Adrenal gland (tissue), 5 donors: ENCODE data around the gene GPR142.

Source experiments
- POLR2A ChIP-seq, 2 donors: fragments of 450-650 bp; IDR thresholded peaks; one replicate each; pipeline ENCODE4 v1.6.1; 2017; ENCODE audit warnings: antibody characterized with exemption in 2 of 2, mild to moderate bottlenecking in 2 of 2, moderate library complexity in 1 of 2
- TF ChIP-seq, protein P1 (sequence below), 6 experiments: fragments of 450-650 bp in 4 of 6; fragments of 200-600 bp in 2 of 6; sonication (generic) in 1 of 6; IDR thresholded peaks; 1 replicate in 5 of 6; 2 replicates in 1 of 6; pipeline versions ENCODE4 v1.5.1 to v1.8.0; 2016 to 2021; ENCODE audit warnings: antibody characterized with exemption in 6 of 6, mild to moderate bottlenecking in 2 of 6, moderate library complexity in 1 of 6
- donor health status: DM: no; HTN: no; CAD: no.

DNA sequence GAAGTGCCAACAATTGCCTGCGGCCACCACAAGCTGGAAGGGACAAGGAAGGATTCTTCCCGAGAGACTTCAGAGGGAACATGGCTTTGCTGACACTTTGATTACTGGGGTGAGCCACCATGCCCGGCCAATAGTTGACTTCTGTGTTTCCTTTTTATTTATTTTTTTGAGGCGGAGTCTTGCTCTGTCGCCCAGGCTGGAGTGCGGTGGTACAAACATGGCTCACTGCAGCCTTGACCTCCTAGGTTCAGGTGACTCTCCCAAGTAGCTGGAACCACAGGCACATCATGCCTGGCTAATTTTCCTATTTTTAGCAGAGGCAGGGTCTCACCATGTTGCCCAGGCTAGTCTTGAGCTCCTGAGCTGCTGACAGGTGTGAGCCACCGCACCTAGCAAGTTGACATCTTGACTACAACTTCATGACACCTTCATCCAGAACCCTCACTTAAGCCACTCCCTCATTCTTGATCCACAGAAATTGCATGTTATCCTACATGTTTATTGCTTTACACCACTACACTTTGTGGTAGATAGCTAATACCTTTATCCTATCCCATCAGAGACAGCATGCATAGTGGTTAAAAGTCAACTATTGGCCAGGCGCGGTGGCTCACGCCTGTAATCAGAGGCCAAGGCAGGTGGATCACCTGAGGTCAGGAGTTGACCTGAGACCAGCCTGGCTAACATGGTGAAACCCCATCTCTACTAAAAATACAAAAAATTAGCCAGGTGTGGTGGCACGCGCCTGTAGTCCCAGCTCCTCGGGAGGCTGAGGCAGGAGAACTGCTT is 48.5 kb downstream of the GPR142 start:
- TF ChIP-seq, protein P1, sequence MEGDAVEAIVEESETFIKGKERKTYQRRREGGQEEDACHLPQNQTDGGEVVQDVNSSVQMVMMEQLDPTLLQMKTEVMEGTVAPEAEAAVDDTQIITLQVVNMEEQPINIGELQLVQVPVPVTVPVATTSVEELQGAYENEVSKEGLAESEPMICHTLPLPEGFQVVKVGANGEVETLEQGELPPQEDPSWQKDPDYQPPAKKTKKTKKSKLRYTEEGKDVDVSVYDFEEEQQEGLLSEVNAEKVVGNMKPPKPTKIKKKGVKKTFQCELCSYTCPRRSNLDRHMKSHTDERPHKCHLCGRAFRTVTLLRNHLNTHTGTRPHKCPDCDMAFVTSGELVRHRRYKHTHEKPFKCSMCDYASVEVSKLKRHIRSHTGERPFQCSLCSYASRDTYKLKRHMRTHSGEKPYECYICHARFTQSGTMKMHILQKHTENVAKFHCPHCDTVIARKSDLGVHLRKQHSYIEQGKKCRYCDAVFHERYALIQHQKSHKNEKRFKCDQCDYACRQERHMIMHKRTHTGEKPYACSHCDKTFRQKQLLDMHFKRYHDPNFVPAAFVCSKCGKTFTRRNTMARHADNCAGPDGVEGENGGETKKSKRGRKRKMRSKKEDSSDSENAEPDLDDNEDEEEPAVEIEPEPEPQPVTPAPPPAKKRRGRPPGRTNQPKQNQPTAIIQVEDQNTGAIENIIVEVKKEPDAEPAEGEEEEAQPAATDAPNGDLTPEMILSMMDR (IDR thresholded peaks at IDR 0.05): no peak
- TF ChIP-seq POLR2A (IDR thresholded peaks at IDR 0.05): no peak
